Nephron progenitor cell (in vitro differentiated cells): Measurements from ENCODE around the gene RPS6KC1.

Experiments
- DNase-seq: peaks from one replicate; pipeline ENCODE4 v3.0.0; 2021
- H3K27ac Mint-ChIP-seq: 2 replicates; pipeline ENCODE4 v1.8.0; 2021; ENCODE audit warnings: mild to moderate bottlenecking, moderate library complexity, mixed read lengths
- H3K27me3 Mint-ChIP-seq: 2 replicates; pipeline ENCODE4 v1.8.0; 2021; ENCODE audit warnings: mild to moderate bottlenecking, low read depth, mixed read lengths; ENCODE audit not compliant: poor library complexity
- H3K36me3 Mint-ChIP-seq: 2 replicates; pipeline ENCODE4 v1.8.0; 2021; ENCODE audit warnings: low read depth, mixed read lengths
- H3K4me1 Mint-ChIP-seq: 2 replicates; pipeline ENCODE4 v1.8.0; 2021; ENCODE audit warnings: mixed read lengths
- H3K4me3 Mint-ChIP-seq: 2 replicates; pipeline ENCODE4 v1.8.0; 2021; ENCODE audit warnings: mild to moderate bottlenecking, moderate library complexity, mixed read lengths
- H3K9me3 Mint-ChIP-seq: 2 replicates; pipeline ENCODE4 v1.8.0; 2021; ENCODE audit warnings: mild to moderate bottlenecking, moderate library complexity, mixed read lengths
- TF ChIP-seq, protein P1 (sequence below): fragments of 200-600 bp; sonication (generic); IDR thresholded peaks from 2 replicates; pipeline ENCODE4 v1.5.0; 2021; ENCODE audit warnings: antibody characterized with exemption

The RPS6KC1 gene

DNA sequence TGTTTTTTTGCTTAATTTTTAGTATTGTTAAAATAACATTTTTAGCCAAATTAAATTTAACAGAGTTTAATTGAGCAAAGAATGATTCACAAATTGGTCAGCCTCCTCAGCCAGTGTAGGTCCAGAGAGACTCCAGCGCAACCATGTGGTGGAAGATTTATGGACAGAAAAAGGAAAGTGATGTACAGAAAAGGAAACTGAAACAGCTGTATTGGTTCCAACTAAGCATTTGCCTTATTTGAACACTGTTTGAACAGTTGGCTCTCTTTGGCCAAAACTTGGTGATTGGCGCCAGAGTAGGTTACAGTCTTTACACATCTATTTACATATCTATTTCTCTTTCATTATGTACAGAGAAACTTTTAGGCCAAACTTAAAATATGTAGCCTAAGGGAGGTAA, 19.4 kb downstream of the RPS6KC1 start:
- Mint-ChIP-seq H3K27ac (no peak overlapping the region), H3K36me3 (peaks cover 13% of the 10 kb centered on the region), H3K4me3 (no peak overlapping the region), H3K27me3 (peaks cover 6% of the 10 kb centered on the region), H3K4me1 (no peaks in the 10 kb centered on the region), H3K9me3 (no peaks in the 10 kb centered on the region)
- no peak for DNase-seq
- TF ChIP-seq, protein P1, sequence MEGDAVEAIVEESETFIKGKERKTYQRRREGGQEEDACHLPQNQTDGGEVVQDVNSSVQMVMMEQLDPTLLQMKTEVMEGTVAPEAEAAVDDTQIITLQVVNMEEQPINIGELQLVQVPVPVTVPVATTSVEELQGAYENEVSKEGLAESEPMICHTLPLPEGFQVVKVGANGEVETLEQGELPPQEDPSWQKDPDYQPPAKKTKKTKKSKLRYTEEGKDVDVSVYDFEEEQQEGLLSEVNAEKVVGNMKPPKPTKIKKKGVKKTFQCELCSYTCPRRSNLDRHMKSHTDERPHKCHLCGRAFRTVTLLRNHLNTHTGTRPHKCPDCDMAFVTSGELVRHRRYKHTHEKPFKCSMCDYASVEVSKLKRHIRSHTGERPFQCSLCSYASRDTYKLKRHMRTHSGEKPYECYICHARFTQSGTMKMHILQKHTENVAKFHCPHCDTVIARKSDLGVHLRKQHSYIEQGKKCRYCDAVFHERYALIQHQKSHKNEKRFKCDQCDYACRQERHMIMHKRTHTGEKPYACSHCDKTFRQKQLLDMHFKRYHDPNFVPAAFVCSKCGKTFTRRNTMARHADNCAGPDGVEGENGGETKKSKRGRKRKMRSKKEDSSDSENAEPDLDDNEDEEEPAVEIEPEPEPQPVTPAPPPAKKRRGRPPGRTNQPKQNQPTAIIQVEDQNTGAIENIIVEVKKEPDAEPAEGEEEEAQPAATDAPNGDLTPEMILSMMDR = no peak

DNA sequence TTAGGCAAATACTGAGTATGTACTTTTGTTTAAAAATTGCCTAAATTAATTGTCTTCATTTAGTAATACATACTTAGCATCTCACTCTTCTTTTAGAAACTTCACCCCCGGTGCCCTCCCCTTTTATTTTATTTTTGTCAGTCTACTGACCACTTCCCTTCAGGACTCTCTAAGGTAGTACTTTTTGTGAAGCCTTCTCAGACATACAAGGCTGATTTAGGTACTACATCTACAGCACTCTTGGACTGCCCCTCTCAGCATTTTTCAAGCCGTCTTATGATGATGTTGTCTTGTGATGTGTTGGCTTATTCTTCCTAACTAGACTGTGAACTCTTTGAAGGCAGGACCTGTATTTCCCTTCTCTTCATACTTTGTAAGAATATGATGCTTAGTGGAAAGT, 24.7 kb downstream of the RPS6KC1 start:
- Mint-ChIP-seq H3K9me3 (no peaks in the 10 kb centered on the region), H3K4me1 (no peaks in the 10 kb centered on the region), H3K27me3 (peaks cover 2% of the 10 kb centered on the region), H3K36me3 (peaks cover 19% of the 10 kb centered on the region), H3K27ac (peak overlapping the region; percentile 17), H3K4me3 (no peak overlapping the region)
- TF ChIP-seq, protein P1 = no peak
- DNase-seq = no peak

DNA sequence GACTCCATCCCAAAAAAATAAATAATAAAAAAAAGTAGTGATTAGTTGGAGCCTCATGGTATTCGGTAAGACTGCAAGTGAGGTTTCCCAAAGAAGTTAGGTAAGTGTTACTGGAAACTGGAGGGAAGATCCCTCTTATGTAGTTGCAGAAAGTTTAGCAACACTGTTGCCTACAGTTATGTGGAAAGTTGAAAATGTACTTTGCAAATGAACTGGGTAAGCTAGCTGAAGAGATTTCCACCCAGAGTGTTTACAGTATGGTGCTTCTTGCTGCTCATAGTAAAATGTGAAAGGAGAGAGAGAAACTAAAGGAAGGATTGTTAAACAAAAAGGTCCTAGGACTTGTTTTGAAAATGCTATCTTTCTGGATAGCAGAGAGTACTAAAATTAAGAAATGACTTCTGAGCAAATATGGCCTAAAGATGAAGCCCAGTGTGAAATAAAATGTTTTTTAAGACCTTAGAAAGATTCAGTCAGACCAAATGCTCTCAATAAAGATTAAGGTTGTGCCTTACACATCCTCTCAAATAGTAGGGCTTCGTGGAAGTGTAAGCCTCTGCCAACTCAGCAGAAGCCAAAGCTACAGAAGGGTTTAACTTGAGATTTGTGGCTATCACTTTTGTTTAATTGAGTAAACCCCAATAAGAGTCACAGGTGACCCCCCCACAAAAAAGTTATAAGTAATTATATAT, 31.5 kb downstream of the RPS6KC1 start:
- H3K4me1 Mint-ChIP-seq = no peaks in the 10 kb centered on the region
- no peak for DNase-seq
- H3K36me3 Mint-ChIP-seq = peaks cover 55% of the 10 kb centered on the region
- H3K9me3 Mint-ChIP-seq = no peaks in the 10 kb centered on the region
- H3K27me3 Mint-ChIP-seq = no peaks in the 10 kb centered on the region
- TF ChIP-seq, protein P1 = no peak
- peak overlapping the region; percentile 23 for H3K27ac Mint-ChIP-seq
- no peak overlapping the region for H3K4me3 Mint-ChIP-seq

DNA sequence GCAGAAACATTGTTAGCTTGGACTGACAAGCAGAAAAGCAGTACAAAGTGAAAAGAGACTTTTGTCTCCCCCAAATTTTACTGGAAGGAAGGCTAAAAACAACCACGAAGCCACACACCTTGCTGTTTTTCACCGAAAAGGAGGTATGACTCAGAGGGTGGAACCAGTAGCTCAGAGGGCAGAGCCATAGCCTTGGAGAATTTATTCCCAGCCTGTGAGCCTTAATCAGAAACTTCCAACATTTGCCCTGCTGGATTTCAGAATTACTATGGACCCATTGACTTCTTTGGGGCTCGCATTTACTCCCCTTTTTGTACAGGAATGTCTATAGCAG, 32.0 kb downstream of the RPS6KC1 start:
- no peak for DNase-seq
- Mint-ChIP-seq H3K4me1 (no peaks in the 10 kb centered on the region), H3K4me3 (no peak overlapping the region), H3K9me3 (no peaks in the 10 kb centered on the region), H3K36me3 (peaks cover 60% of the 10 kb centered on the region), H3K27me3 (no peaks in the 10 kb centered on the region), H3K27ac (no peak overlapping the region)
- TF ChIP-seq, protein P1 = no peak

DNA sequence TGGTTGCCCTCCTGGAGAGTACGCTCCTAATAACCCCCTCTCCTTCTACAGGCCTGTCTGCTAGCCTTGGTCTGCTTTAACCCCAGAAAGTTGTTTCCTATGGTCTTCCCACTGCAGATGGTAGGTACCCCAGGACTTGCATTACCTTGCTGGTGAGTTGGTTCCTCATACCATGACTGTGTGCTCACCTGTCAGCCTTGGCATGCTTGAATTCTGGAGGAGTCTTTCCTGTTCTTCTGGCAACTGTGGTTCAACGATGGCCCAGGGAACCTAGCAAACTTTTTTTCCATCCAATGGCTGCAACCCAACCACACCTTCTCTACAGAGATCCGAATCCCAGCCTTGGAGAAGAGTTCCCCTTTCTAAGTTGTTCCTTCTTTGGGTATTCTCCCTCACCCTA, 36.9 kb downstream of the RPS6KC1 start:
- DNase-seq = no peak
- H3K4me3 Mint-ChIP-seq = no peak overlapping the region
- no peak overlapping the region for H3K27ac Mint-ChIP-seq
- peaks cover 62% of the 10 kb centered on the region for H3K36me3 Mint-ChIP-seq
- H3K4me1 Mint-ChIP-seq = no peaks in the 10 kb centered on the region
- no peaks in the 10 kb centered on the region for H3K27me3 Mint-ChIP-seq
- TF ChIP-seq, protein P1 = no peak
- no peaks in the 10 kb centered on the region for H3K9me3 Mint-ChIP-seq

DNA sequence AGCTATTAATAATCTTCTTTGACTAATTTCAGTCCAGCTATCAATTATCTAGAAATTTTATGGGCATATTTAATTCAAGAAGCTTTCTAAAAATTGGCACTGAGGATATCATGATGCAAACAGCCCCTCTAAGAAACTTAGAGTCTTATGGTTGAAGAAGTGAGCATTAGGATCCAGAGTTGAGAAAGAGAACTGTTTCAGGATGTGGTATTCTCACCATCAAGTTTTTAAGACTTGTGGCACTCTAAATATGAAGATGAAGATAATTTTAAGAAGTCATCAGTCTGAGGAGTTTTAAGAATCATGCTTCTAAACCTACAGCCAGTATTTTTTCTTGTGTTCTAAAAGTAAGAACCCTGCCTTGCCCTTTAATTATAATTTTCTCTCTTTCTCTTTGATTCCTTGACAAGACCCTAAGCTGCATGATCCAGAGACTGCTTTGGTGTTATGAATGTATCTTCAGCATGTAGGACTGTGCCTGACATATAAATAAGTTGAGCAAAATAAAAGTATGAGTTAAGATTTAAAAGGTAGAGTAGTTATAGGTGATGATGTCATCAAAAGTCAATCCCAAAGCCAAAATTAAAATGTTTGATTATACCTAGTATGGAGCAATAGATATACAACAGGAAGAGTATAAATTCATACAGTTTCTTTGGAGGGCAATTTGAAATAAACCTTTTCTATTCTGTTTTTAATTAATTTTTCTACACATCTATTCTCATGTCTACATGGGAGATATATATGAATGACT, 39.1 kb downstream of the RPS6KC1 start:
- peaks cover 42% of the 10 kb centered on the region for H3K36me3 Mint-ChIP-seq
- H3K9me3 Mint-ChIP-seq = no peaks in the 10 kb centered on the region
- H3K27ac Mint-ChIP-seq = no peak overlapping the region
- DNase-seq = no peak
- H3K4me3 Mint-ChIP-seq = no peak overlapping the region
- no peaks in the 10 kb centered on the region for H3K4me1 Mint-ChIP-seq
- TF ChIP-seq, protein P1 = no peak
- no peaks in the 10 kb centered on the region for H3K27me3 Mint-ChIP-seq
